HepG2 (cell line): Measurements from ENCODE around the gene TLCD1. TPM values are rescaled to one million over a fixed set of nuclear protein-coding genes. Genes with fewer than 3 reads are reported as not detected.

Experiments
- ATAC-seq: fragments of 200-7000 bp; cut with Tn5 transposase; 3 replicates; pipeline ENCODE4 v1.9.1; 2020; ENCODE audit warnings: mild to moderate bottlenecking, moderate library complexity
- BruUV-seq: library from RNA; stranded (reverse); fragments of 400-500 nt; replicated peaks from 2 replicates; lab custom pipeline; 2021; lab: Mats Ljungman, UMichigan
- CTCF ChIA-PET: fragments of 300-600 bp; formaldehyde crosslinking; extraction: SDS; loops from one replicate; lab custom pipeline; 2021; ENCODE audit warnings: low total read pairs, inconsistent platforms, low intra/inter-chr PET ratio; lab: Yijun Ruan, JAX
- POLR2A ChIA-PET: fragments of 350-600 bp; sonication (Branson Sonifier 250); formaldehyde crosslinking; loops from one replicate; lab custom pipeline; 2020; ENCODE audit warnings: antibody characterized with exemption, inconsistent platforms; lab: Yijun Ruan, JAX
- DNase-seq: peaks from one replicate; pipeline ENCODE4 v3.0.0-alpha.2; 2015; ENCODE audit warnings: low spot score
- FAIRE-seq: peaks from 3 replicates; lab custom pipeline; 2011; peaks lifted over from hg19 to GRCh38; lab: Jason Lieb, UNC
- H2AFZ ChIP-seq: one replicate; pipeline ENCODE4 v1.6.1; 2011; ENCODE audit warnings: low read length, inconsistent platforms
- H3K27ac ChIP-seq: fragments of 300-600 bp; 3 replicates; pipeline ENCODE4 v1.8.0; 2011; ENCODE audit warnings: mixed run types, mild to moderate bottlenecking, mixed read lengths, low read length, inconsistent platforms; ENCODE audit not compliant: insufficient read depth; ENCODE audit errors: extremely low read length
- H3K27me3 ChIP-seq, 2 experiments: fragments of 200-600 bp in 1 of 2; 2 replicates in 1 of 2; 3 replicates in 1 of 2; pipeline versions ENCODE4 v1.6.0 to v1.8.0; 2011; ENCODE audit warnings: low read length in 2 of 2, mild to moderate bottlenecking in 2 of 2, moderate library complexity in 2 of 2, inconsistent platforms in 1 of 2; ENCODE audit not compliant: insufficient read depth in 2 of 2, control insufficient read depth in 1 of 2
- H3K36me3 ChIP-seq, 2 experiments: fragments of 200-600 bp in 1 of 2; replicated peaks in 1 of 2; 2 replicates in 1 of 2; 3 replicates in 1 of 2; pipeline versions ENCODE4 v1.5.1 to v1.8.0; 2011; ENCODE audit warnings: low read length in 2 of 2, inconsistent platforms in 1 of 2; ENCODE audit not compliant: insufficient read depth in 2 of 2, control insufficient read depth in 1 of 2
- H3K4me1 ChIP-seq: 2 replicates; pipeline ENCODE4 v1.5.1; 2012; ENCODE audit warnings: low read length, inconsistent platforms; ENCODE audit not compliant: insufficient read depth
- H3K4me2 ChIP-seq: 2 replicates; pipeline ENCODE4 v1.6.0; 2011; ENCODE audit warnings: low read depth, low read length, inconsistent platforms
- H3K4me3 ChIP-seq, 3 experiments: fragments of 200-600 bp in 1 of 3; sonication (generic), shearing (Covaris generic) in 1 of 3; replicated peaks in 1 of 3; 2 replicates each; pipeline ENCODE4 v1.5.1; 2011 to 2016; ENCODE audit warnings: low read length in 3 of 3, inconsistent platforms in 2 of 3, low read depth in 2 of 3, mild to moderate bottlenecking in 2 of 3, control low read depth in 1 of 3, mixed read lengths in 1 of 3; ENCODE audit not compliant: insufficient read depth in 1 of 3
- H3K79me2 ChIP-seq: one replicate; pipeline ENCODE4 v1.6.1; 2011; ENCODE audit warnings: low read length, inconsistent platforms; ENCODE audit not compliant: insufficient read depth
- H3K9ac ChIP-seq: 2 replicates; pipeline ENCODE4 v1.6.0; 2011; ENCODE audit warnings: mild to moderate bottlenecking, low read depth, low read length, inconsistent platforms; ENCODE audit not compliant: insufficient read depth
- H3K9me3 ChIP-seq: 2 replicates; pipeline ENCODE4 v1.5.1; 2012; ENCODE audit warnings: mild to moderate bottlenecking, low read length
- H4K20me1 ChIP-seq: 2 replicates; pipeline ENCODE4 v1.6.0; 2011; ENCODE audit warnings: inconsistent platforms, mild to moderate bottlenecking, low read length, moderate library complexity; ENCODE audit not compliant: insufficient read depth
- CBX5 ChIP-seq: sonication (generic); formaldehyde crosslinking; IDR thresholded peaks from 2 replicates; pipeline ENCODE4 v1.4.0; 2020; ENCODE audit warnings: missing genetic modification reagents, borderline replicate concordance
- HIVEP1 ChIP-seq: sonication (generic); formaldehyde crosslinking; IDR thresholded peaks from 2 replicates; pipeline ENCODE4 v1.4.0; 2020; ENCODE audit warnings: mild to moderate bottlenecking, missing genetic modification reagents
- NAIF1 ChIP-seq: sonication (generic); formaldehyde crosslinking; IDR thresholded peaks from 2 replicates; pipeline ENCODE4 v1.5.0; 2020; ENCODE audit warnings: mild to moderate bottlenecking, missing genetic modification reagents, borderline replicate concordance
- RFXAP ChIP-seq: sonication (generic); formaldehyde crosslinking; IDR thresholded peaks from 2 replicates; pipeline ENCODE4 v1.4.0; 2020; ENCODE audit warnings: missing genetic modification reagents, borderline replicate concordance
- RORA ChIP-seq: sonication (generic); formaldehyde crosslinking; IDR thresholded peaks from 2 replicates; pipeline ENCODE4 v1.5.0; 2020; ENCODE audit warnings: mild to moderate bottlenecking, missing genetic modification reagents, moderate library complexity
- XBP1 ChIP-seq: sonication (generic); formaldehyde crosslinking; IDR thresholded peaks from 2 replicates; pipeline ENCODE4 v1.5.0; 2020; ENCODE audit warnings: missing genetic modification reagents
- ZNF230 ChIP-seq: sonication (generic); formaldehyde crosslinking; IDR thresholded peaks from 2 replicates; pipeline ENCODE4 v1.4.0; 2020; ENCODE audit warnings: mild to moderate bottlenecking, missing genetic modification reagents
- ZNF883 ChIP-seq: sonication (generic); formaldehyde crosslinking; IDR thresholded peaks from 2 replicates; pipeline ENCODE4 v1.5.1; 2020; ENCODE audit warnings: mild to moderate bottlenecking, missing genetic modification reagents; ENCODE audit errors: not compliant biosample characterization
- WGBS: methylation state at CpG from one replicate; pipeline ENCODE4 v1.1.6; 2017; ENCODE audit warnings: low lambda C conversion rate; 5-methylcytosine and 5-hydroxymethylcytosine counted together
- in situ Hi-C: cut with HindIII; loops from 2 replicates; pipeline ENCODE4 v1.10.0; 2017; ENCODE audit warnings: low pct_unique_long_range_greater_than_20kb; ENCODE audit not compliant: extremely low pct_ligation_motif_present
- intact Hi-C: fragments of 100-400 bp; cut with micrococcal nuclease; formaldehyde crosslinking; loops from one replicate; pipeline ENCODE4 v1.10.0; 2022; ENCODE audit not compliant: unreplicated experiment
- polyA plus RNA-seq, 8 experiments: library from polyadenylated mRNA; depleted of rRNA in 3 of 8; stranded (reverse) in 7 of 8; unstranded in 1 of 8; fragments of >200 nt; fragmentation: Illumina TruSeq in 4 of 8; extraction: Trizol in 4 of 8; gene quantifications; 2 replicates each; pipeline versions ENCODE4 v1.2.1 to v1.2.3, GENCODE V29; 2011 to 2016; ENCODE audit warnings: low read depth in 4 of 8, missing spikeins in 1 of 8, mixed read lengths in 1 of 8; ENCODE audit not compliant: insufficient read depth in 1 of 8
- total RNA-seq, 5 experiments: library from RNA; depleted of rRNA; stranded (reverse); fragments of >200 nt; fragmentation: Illumina TruSeq; extraction: Trizol; gene quantifications; 2 replicates each; pipeline ENCODE4 v1.2.3, GENCODE V29; 2016; ENCODE audit warnings: low read depth in 1 of 5
- TF ChIP-seq, protein P1 (sequence below): sonication (generic); formaldehyde crosslinking; IDR thresholded peaks from 2 replicates; pipeline ENCODE4 v1.4.0; 2020; ENCODE audit warnings: missing genetic modification reagents, mild to moderate bottlenecking, borderline replicate concordance
- TF ChIP-seq, protein P2 (sequence below): sonication (generic); formaldehyde crosslinking; IDR thresholded peaks from 2 replicates; pipeline ENCODE4 v1.4.0; 2020; ENCODE audit warnings: mild to moderate bottlenecking, missing genetic modification reagents

TLCD1 gene
- total and polyA plus RNA-seq, 2 of the 13 experiments (the other 11 are each of a cell fraction or from before 2014, with no cell fraction given): 14.9 to 19.6 TPM

DNA sequence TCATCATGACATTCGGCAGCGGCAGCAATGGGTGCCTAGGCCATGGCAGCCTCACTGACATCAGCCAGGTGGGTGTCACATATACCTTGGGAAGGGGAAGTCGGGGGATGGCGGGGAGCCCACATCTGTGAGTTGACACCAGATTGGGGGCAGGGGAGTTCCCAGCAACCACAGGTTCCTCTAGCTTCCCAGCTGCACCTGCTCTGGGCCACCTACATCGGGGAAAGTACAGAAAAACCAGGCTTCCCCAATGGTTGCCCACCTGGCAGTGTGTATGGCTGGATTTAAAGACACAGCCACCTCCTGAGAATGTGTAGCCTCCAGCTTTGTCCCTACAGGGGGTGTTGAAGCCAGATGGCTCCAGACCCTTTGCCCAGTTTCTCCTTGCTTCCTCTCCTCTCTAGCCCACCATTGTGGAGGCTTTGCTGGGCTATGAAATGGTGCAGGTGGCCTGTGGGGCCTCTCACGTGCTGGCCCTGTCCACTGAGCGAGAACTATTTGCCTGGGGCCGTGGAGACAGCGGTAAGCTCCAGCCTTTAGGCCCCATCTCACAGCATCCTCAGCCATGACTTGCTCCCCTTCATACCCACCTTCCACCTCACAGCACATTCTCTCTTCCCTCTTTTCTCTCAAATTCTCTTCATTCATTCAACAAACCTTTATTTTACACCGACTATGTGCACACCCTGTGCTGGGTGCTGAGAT lies 12.8 kb upstream of the TLCD1 start:
- intact Hi-C loops: no loop called here
- FAIRE-seq (no peak), DNase-seq (no peak), ATAC-seq (no peak)
- Histone ChIP-seq H3K9me3 (no peaks in the 10 kb centered on the region), H3K4me1 (peaks cover 19% of the 10 kb centered on the region), H3K36me3 (peaks cover 2 to 10% of the 10 kb centered on the region in 2 experiments; a peak in 3 of 5 replicates), H4K20me1 (no peaks in the 10 kb centered on the region), H3K4me3 (no peak overlapping the region), H3K27me3 (no peaks in the 10 kb centered on the region), H3K9ac (no peak overlapping the region), H2AFZ (no peak overlapping the region), H3K4me2 (no peak overlapping the region), H3K79me2 (no peaks in the 10 kb centered on the region), H3K27ac (no peak overlapping the region)
- in situ Hi-C loops: loop anchor here (25.0 kb wide), 1 partner anchor 373 kb away; no protein-coding TSS in a partner anchor
- CTCF ChIA-PET: no interaction called here
- POLR2A ChIA-PET: interaction anchor here (1.2 kb wide), 1 partner anchor 19 kb away, joined by 3 read pairs; the partner anchor contains the start of gene RPL23A
- WGBS: 95% methylated on average over 9 of the region's 10 CpGs
- BruUV-seq: no TSS peak
- no peak for TF ChIP-seq RORA
- no peak for TF ChIP-seq XBP1
- TF ChIP-seq HIVEP1 (CRISPR knock-in tag): no peak
- no peak for TF ChIP-seq RFXAP
- no peak for TF ChIP-seq NAIF1 (CRISPR knock-in tag)
- TF ChIP-seq, protein P1, sequence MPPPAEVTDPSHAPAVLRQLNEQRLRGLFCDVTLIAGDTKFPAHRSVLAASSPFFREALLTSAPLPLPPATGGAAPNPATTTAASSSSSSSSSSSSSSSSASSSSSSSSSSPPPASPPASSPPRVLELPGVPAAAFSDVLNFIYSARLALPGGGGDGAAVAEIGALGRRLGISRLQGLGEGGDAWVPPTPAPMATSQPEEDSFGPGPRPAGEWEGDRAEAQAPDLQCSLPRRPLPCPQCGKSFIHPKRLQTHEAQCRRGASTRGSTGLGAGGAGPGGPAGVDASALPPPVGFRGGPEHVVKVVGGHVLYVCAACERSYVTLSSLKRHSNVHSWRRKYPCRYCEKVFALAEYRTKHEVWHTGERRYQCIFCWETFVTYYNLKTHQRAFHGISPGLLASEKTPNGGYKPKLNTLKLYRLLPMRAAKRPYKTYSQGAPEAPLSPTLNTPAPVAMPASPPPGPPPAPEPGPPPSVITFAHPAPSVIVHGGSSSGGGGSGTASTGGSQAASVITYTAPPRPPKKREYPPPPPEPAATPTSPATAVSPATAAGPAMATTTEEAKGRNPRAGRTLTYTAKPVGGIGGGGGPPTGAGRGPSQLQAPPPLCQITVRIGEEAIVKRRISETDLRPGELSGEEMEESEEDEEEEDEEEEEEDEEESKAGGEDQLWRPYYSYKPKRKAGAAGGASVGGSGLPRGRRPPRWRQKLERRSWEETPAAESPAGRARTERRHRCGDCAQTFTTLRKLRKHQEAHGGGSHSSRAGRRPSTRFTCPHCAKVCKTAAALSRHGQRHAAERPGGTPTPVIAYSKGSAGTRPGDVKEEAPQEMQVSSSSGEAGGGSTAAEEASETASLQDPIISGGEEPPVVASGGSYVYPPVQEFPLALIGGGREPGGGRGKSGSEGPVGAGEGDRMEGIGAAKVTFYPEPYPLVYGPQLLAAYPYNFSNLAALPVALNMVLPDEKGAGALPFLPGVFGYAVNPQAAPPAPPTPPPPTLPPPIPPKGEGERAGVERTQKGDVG (CRISPR knock-in tag): no peak
- TF ChIP-seq CBX5: no peak
- no peak for TF ChIP-seq ZNF883 (CRISPR knock-in tag)
- TF ChIP-seq ZNF230: no peak
- TF ChIP-seq, protein P2, sequence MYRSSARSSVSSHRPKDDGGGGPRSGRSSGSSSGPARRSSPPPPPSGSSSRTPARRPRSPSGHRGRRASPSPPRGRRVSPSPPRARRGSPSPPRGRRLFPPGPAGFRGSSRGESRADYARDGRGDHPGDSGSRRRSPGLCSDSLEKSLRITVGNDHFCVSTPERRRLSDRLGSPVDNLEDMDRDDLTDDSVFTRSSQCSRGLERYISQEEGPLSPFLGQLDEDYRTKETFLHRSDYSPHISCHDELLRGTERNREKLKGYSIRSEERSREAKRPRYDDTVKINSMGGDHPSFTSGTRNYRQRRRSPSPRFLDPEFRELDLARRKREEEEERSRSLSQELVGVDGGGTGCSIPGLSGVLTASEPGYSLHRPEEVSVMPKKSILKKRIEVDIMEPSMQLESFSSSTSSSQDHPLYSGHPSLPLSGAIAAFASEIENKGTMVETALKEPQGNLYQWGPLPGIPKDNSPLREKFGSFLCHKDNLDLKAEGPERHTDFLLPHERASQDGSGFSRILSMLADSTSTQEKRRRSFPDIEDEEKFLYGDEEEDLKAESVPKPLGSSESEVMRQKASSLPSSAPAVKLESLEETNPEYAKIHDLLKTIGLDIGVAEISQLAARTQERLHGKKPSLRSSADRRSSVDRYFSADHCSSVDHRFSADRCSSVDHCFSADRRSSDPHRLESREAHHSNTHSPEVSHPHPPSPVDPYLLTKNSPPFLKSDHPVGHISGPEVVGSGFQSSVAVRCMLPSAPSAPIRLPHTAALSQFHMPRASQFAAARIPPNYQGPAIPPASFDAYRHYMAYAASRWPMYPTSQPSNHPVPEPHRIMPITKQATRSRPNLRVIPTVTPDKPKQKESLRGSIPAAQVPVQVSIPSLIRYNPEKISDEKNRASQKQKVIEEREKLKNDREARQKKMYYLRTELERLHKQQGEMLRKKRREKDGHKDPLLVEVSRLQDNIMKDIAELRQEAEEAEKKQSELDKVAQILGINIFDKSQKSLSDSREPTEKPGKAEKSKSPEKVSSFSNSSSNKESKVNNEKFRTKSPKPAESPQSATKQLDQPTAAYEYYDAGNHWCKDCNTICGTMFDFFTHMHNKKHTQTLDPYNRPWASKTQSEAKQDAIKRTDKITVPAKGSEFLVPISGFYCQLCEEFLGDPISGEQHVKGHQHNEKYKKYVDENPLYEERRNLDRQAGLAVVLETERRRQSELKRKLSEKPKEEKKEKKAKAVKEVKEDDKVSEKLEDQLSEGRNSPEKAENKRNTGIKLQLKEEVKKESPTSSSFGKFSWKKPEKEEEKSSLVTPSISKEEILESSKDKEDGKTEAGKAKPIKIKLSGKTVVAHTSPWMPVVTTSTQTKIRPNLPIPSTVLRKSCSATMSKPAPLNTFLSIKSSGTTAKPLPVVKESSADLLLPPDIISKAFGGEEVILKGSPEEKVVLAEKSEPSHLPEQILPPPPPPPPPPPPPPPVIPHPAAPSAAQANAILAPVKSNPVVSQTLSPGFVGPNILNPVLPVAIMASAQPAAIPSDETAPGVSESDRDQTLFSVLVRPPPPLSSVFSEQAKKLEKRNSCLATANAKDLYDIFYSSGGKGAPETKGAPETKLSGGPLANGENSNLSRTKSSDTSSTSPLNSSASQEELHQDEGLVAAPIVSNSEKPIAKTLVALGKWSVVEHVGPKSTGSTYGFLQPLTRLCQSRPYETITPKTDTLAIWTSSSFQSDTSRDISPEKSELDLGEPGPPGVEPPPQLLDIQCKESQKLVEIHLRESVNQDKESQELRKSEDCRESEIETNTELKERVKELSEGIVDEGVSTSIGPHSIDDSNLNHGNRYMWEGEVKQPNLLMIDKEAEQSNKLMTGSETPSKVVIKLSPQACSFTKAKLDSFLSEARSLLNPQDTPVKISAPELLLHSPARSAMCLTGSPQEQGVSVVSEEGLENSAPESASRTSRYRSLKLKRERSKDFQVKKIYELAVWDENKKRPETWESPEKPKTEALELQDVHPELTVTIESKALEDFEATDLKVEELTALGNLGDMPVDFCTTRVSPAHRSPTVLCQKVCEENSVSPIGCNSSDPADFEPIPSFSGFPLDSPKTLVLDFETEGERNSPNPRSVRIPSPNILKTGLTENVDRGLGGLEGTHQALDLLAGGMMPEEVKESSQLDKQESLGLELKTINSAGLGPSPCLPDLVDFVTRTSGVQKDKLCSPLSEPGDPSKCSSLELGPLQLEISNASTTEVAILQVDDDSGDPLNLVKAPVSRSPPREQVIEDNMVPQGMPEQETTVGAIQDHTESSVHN (CRISPR knock-in tag): no peak
